K562 (cell line): ENCODE results near the gene ACLY. TPM values are rescaled to one million over a fixed set of nuclear protein-coding genes. Genes with fewer than 3 reads are reported as not detected.

ENCODE experiments used
- ATAC-seq: fragments of 200-7000 bp; cut with Tn5 transposase; 3 replicates; pipeline ENCODE4 v1.9.1; 2020; ENCODE audit warnings: moderate library complexity
- BruUV-seq: library from RNA; stranded (reverse); fragments of 400-500 nt; replicated peaks from 2 replicates; lab custom pipeline; 2021; lab: Mats Ljungman, UMichigan
- CTCF ChIA-PET: fragments of 300-600 bp; formaldehyde crosslinking; extraction: SDS; loops from one replicate; lab custom pipeline; 2021; ENCODE audit warnings: low intra/inter-chr PET ratio; lab: Yijun Ruan, JAX
- POLR2A ChIA-PET: fragments of 300-600, 350-650 bp; sonication (Branson Sonifier 250); formaldehyde crosslinking; extraction: SDS; loops from one replicate; lab custom pipeline; 2021; ENCODE audit warnings: antibody characterized with exemption, inconsistent platforms; lab: Yijun Ruan, JAX
- DNase-seq, 4 experiments: peaks; one replicate each; pipeline versions ENCODE4 v3.0.0 to v3.0.0-alpha.2; 2011 to 2018; ENCODE audit warnings: low spot score in 3 of 4, mixed read lengths in 3 of 4; ENCODE audit errors: extremely low read depth in 1 of 4
- FAIRE-seq: peaks from 2 replicates; lab custom pipeline; 2011; peaks lifted over from hg19 to GRCh38; lab: Jason Lieb, UNC
- H2AFZ ChIP-seq: 2 replicates; pipeline ENCODE4 v1.6.0; 2011; ENCODE audit warnings: low read depth, low read length, control low read depth, inconsistent platforms
- H3K27ac ChIP-seq: fragments of 200-600 bp; 3 replicates; pipeline ENCODE4 v1.8.0; 2011; ENCODE audit warnings: low read depth, mild to moderate bottlenecking, control low read depth, inconsistent platforms, low read length, moderate library complexity, mixed read lengths; ENCODE audit errors: extremely low read depth
- H3K27me3 ChIP-seq, 2 experiments: fragments of 300-600 bp in 1 of 2; 2 replicates in 1 of 2; 3 replicates in 1 of 2; pipeline versions ENCODE4 v1.6.0 to v1.8.0; 2011; ENCODE audit warnings: inconsistent platforms in 2 of 2, low read length in 2 of 2, mild to moderate bottlenecking in 1 of 2, mixed read lengths in 1 of 2, moderate library complexity in 1 of 2; ENCODE audit not compliant: control insufficient read depth in 2 of 2, insufficient read depth in 2 of 2
- H3K36me3 ChIP-seq: fragments of 300-600 bp; 3 replicates; pipeline ENCODE4 v1.8.0; 2011; ENCODE audit warnings: mild to moderate bottlenecking, low read length, inconsistent platforms; ENCODE audit not compliant: control insufficient read depth, insufficient read depth
- H3K4me1 ChIP-seq, 2 experiments: fragments of 200-600 bp in 1 of 2; replicated peaks in 1 of 2; 2 replicates in 1 of 2; 3 replicates in 1 of 2; pipeline versions ENCODE4 v1.5.1 to v1.8.0; 2011; ENCODE audit warnings: inconsistent platforms in 2 of 2, low read length in 2 of 2, mild to moderate bottlenecking in 1 of 2, mixed read lengths in 1 of 2, moderate library complexity in 1 of 2; ENCODE audit not compliant: control insufficient read depth in 2 of 2, insufficient read depth in 2 of 2
- H3K4me2 ChIP-seq: 2 replicates; pipeline ENCODE4 v1.6.1; 2011; ENCODE audit warnings: low read length, control low read depth, inconsistent platforms, mixed read lengths; ENCODE audit not compliant: insufficient read depth
- H3K4me3 ChIP-seq: fragments of 200-600 bp; sonication (generic), shearing (Covaris generic); 2 replicates; pipeline ENCODE4 v1.5.1; 2016; ENCODE audit warnings: control low read depth, inconsistent platforms
- H3K79me2 ChIP-seq: fragments of 200-600 bp; 3 replicates; pipeline ENCODE4 v1.8.0; 2011; ENCODE audit warnings: low read length, inconsistent platforms; ENCODE audit not compliant: control insufficient read depth, insufficient read depth
- H3K9ac ChIP-seq, 2 experiments: 2 replicates each; pipeline versions ENCODE4 v1.6.0 to v1.6.1; 2011; ENCODE audit warnings: low read depth in 2 of 2, low read length in 2 of 2, control low read depth in 1 of 2, inconsistent platforms in 1 of 2, mild to moderate bottlenecking in 1 of 2, mixed read lengths in 1 of 2; ENCODE audit not compliant: insufficient read depth in 1 of 2
- H3K9me1 ChIP-seq: one replicate; pipeline ENCODE4 v1.6.0; 2011; ENCODE audit warnings: inconsistent platforms, mild to moderate bottlenecking, low read length, moderate library complexity; ENCODE audit not compliant: control insufficient read depth, insufficient read depth
- H3K9me3 ChIP-seq: replicated peaks from 2 replicates; pipeline ENCODE4 v1.5.1; 2011; ENCODE audit warnings: low read depth, low read length, inconsistent platforms; ENCODE audit not compliant: control insufficient read depth, insufficient read depth
- H4K20me1 ChIP-seq: replicated peaks from 2 replicates; pipeline ENCODE4 v1.6.1; 2011; ENCODE audit warnings: low read length, inconsistent platforms, mixed read lengths; ENCODE audit not compliant: control insufficient read depth, insufficient read depth
- CBFB ChIP-seq: sonication (generic); formaldehyde crosslinking; IDR thresholded peaks from 2 replicates; pipeline ENCODE4 v1.4.0; 2020; ENCODE audit warnings: mild to moderate bottlenecking, missing genetic modification reagents
- FUS ChIP-seq: fragments of 200-400 bp; formaldehyde crosslinking; optimal IDR thresholded peaks from 2 replicates; pipeline ENCODE3; 2017; ENCODE audit warnings: low read depth, low read length
- MCM3 ChIP-seq: fragments of 450-650 bp; IDR thresholded peaks from 2 replicates; pipeline ENCODE4 v1.6.1; 2016
- MTA3 ChIP-seq: fragments of 450-650 bp; formaldehyde crosslinking; IDR thresholded peaks from 2 replicates; pipeline ENCODE4 v1.6.1; 2017; ENCODE audit warnings: mild to moderate bottlenecking, borderline replicate concordance
- NR3C1 ChIP-seq: sonication (generic); formaldehyde crosslinking; IDR thresholded peaks from 2 replicates; pipeline ENCODE4 v1.8.1; 2022; ENCODE audit warnings: missing genetic modification reagents
- SIN3A ChIP-seq, 2 experiments: fragments of 150-350 bp in 1 of 2; IDR thresholded peaks; 2 replicates each; pipeline ENCODE4 v1.6.1; 2011 to 2016; ENCODE audit warnings: borderline replicate concordance in 2 of 2, low read depth in 2 of 2, low read length in 2 of 2, mild to moderate bottlenecking in 2 of 2, moderate library complexity in 2 of 2; ENCODE audit not compliant: control insufficient read depth in 1 of 2
- ZNF584 ChIP-seq: fragments of 200-800 bp; sonication (Bioruptor generic); IDR thresholded peaks from 2 replicates; pipeline ENCODE4 v1.6.1; 2016; ENCODE audit warnings: low read depth, mild to moderate bottlenecking, missing genetic modification characterization, missing compliant biosample characterization
- ZNF75A ChIP-seq: fragments of 450-650 bp; formaldehyde crosslinking; IDR thresholded peaks from 2 replicates; pipeline ENCODE4 v1.4.0; 2020; ENCODE audit warnings: mild to moderate bottlenecking
- WGBS: fragments of 100-300 bp; shearing (Covaris generic); methylation state at CpG from one replicate; pipeline ENCODE4 v1.1.6; 2016; ENCODE audit warnings: low coverage, mixed read lengths; ENCODE audit not compliant: insufficient coverage; ENCODE audit errors: missing lambda C conversion rate; 5-methylcytosine and 5-hydroxymethylcytosine counted together
- in situ Hi-C: fragments of 300-500 bp; cut with MboI; formaldehyde crosslinking; loops from 4 replicates; pipeline ENCODE4 v1.15.0; 2018; ENCODE audit warnings: inconsistent platforms, mixed read lengths
- intact Hi-C: fragments of 100-400 bp; cut with micrococcal nuclease; formaldehyde crosslinking; loops from 2 replicates; pipeline ENCODE4 v1.14.2; 2022
- polyA plus RNA-seq, 8 experiments: library from polyadenylated mRNA; depleted of rRNA in 4 of 8; stranded (reverse) in 5 of 8; unstranded in 3 of 8; fragments of >200 nt; fragmentation: Nextera tagmentation in 2 of 8; fragmentation: Illumina TruSeq in 1 of 8; extraction: Ambion mirVana in 2 of 8; extraction: Trizol in 1 of 8; gene quantifications; 2 replicates each; pipeline versions ENCODE4 v1.2.1 to v1.2.3, GENCODE V29; 2011 to 2014; ENCODE audit warnings: inconsistent platforms in 1 of 8, missing spikeins in 1 of 8
- total RNA-seq, 7 experiments: library from RNA; depleted of rRNA in 6 of 7; stranded (reverse); fragments of >200 nt in 6 of 7; fragmentation: Illumina TruSeq in 2 of 7; extraction: Trizol in 2 of 7; gene quantifications; 2 replicates each; pipeline versions ENCODE4 v1.2.1 to v1.2.3, GENCODE V29; 2011 to 2021; ENCODE audit warnings: low replicate concordance in 1 of 7
- TF ChIP-seq, protein P1 (sequence below): sonication (generic); formaldehyde crosslinking; IDR thresholded peaks from 2 replicates; pipeline ENCODE4 v1.8.0; 2022; ENCODE audit warnings: mild to moderate bottlenecking, missing genetic modification reagents
- TF ChIP-seq, protein P2 (sequence below), 2 experiments: fragments of 450-650 bp; conservative IDR thresholded peaks; 2 replicates each; pipeline ENCODE4 v1.6.1; 2017; ENCODE audit warnings: mild to moderate bottlenecking in 2 of 2, moderate library complexity in 2 of 2
- TF ChIP-seq, protein P3 (sequence below): sonication (generic); formaldehyde crosslinking; IDR thresholded peaks from 2 replicates; pipeline ENCODE4 v1.8.0; 2023; ENCODE audit warnings: mild to moderate bottlenecking, missing genetic modification reagents
- TF ChIP-seq, protein P4 (sequence below): sonication (generic); formaldehyde crosslinking; IDR thresholded peaks from 2 replicates; pipeline ENCODE4 v1.8.0; 2022; ENCODE audit warnings: mild to moderate bottlenecking, low read depth, missing genetic modification reagents
- TF ChIP-seq, protein P5 (sequence below): IDR thresholded peaks from 2 replicates; pipeline ENCODE4 v1.6.1; 2016; ENCODE audit warnings: missing genetic modification characterization, missing compliant biosample characterization

The ACLY gene
- total and polyA plus RNA-seq, 9 of the 15 experiments (the other 6 are each of a cell fraction or from before 2014, with no cell fraction given), result 42.9 to 280 (median 125) TPM

DNA sequence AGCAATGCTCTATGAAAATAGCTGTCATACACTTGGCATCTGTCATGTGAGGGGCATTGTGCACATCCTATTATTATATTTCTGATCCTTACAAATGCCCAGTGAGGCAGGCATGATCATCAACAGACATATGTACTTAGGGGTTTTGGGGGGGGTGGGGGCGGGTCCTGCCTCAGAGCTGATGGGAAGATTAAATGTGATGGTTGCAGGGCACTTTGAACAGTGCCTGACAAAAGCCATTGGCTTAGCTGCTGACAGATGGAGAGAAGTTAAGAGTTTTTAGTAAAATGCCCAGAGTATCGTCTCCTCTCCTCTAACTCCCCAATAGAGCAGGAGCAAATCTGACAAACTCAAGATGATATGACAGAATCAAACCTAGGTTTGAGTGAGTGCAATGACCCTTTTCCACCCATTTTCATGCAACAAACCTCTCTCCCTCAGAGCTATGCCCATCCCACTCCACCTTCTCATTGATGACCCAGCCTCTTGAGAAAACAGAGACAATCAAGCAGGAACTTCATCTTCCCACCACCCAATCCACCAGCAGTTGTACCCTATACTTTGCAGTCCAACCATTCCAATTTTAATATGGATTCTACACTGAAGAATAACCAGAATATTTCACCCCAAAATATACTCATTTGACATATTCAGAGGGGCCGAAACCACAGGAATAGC is 58.4 kb downstream of the ACLY start:
- Histone ChIP-seq H3K9ac (no peak overlapping the region), H3K79me2 (peaks cover 71% of the 10 kb centered on the region), H3K4me2 (no peak overlapping the region), H3K27me3 (no peaks in the 10 kb centered on the region), H3K36me3 (no peaks in the 10 kb centered on the region; the same call in 2 of the 3 replicates), H3K4me1 (peaks cover 12 to 20% of the 10 kb centered on the region in 2 experiments), H4K20me1 (peaks cover 26% of the 10 kb centered on the region; the same call in 1 of the 2 replicates), H3K4me3 (no peak overlapping the region), H3K27ac (no peak overlapping the region), H3K9me3 (no peaks in the 10 kb centered on the region), H3K9me1 (no peaks in the 10 kb centered on the region), H2AFZ (no peak overlapping the region)
- CTCF ChIA-PET, result no interaction called here
- WGBS, result 52% methylated on average over 3 of the region's 3 CpGs
- in situ Hi-C loops (no loop called here), intact Hi-C loops (no loop called here)
- no TSS peak for BruUV-seq
- FAIRE-seq, result no peak
- POLR2A ChIA-PET, result interaction anchor here (0.6 to 1.5 kb wide), 6 partner anchors 8 to 46 kb away, joined by 3 to 8 read pairs (median 4); no protein-coding TSS in a partner anchor
- DNase-seq, result no peak
- no peak for ATAC-seq
- TF ChIP-seq FUS (no peak), ZNF75A (no peak), MCM3 (no peak), NR3C1 (CRISPR knock-in tag) (no peak), CBFB (CRISPR knock-in tag) (no peak), MTA3 (no peak), ZNF584 (CRISPR knock-in tag) (no peak), SIN3A (IDR thresholded peaks at IDR 0.05; ENCODE audit: borderline replicate concordance in 2 of 2, control insufficient read depth in 1 of 2, low read depth in 2 of 2, low read length in 2 of 2) (no peak)
- TF ChIP-seq, protein P1, sequence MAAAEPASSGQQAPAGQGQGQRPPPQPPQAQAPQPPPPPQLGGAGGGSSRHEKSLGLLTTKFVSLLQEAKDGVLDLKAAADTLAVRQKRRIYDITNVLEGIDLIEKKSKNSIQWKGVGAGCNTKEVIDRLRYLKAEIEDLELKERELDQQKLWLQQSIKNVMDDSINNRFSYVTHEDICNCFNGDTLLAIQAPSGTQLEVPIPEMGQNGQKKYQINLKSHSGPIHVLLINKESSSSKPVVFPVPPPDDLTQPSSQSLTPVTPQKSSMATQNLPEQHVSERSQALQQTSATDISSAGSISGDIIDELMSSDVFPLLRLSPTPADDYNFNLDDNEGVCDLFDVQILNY, result no peak
- TF ChIP-seq, protein P2, sequence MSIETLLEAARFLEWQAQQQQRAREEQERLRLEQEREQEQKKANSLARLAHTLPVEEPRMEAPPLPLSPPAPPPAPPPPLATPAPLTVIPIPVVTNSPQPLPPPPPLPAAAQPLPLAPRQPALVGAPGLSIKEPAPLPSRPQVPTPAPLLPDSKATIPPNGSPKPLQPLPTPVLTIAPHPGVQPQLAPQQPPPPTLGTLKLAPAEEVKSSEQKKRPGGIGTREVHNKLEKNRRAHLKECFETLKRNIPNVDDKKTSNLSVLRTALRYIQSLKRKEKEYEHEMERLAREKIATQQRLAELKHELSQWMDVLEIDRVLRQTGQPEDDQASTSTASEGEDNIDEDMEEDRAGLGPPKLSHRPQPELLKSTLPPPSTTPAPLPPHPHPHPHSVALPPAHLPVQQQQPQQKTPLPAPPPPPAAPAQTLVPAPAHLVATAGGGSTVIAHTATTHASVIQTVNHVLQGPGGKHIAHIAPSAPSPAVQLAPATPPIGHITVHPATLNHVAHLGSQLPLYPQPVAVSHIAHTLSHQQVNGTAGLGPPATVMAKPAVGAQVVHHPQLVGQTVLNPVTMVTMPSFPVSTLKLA (conservative IDR thresholded peaks at IDR 0.05), result no peak
- TF ChIP-seq, protein P3, sequence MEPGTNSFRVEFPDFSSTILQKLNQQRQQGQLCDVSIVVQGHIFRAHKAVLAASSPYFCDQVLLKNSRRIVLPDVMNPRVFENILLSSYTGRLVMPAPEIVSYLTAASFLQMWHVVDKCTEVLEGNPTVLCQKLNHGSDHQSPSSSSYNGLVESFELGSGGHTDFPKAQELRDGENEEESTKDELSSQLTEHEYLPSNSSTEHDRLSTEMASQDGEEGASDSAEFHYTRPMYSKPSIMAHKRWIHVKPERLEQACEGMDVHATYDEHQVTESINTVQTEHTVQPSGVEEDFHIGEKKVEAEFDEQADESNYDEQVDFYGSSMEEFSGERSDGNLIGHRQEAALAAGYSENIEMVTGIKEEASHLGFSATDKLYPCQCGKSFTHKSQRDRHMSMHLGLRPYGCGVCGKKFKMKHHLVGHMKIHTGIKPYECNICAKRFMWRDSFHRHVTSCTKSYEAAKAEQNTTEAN (CRISPR knock-in tag), result no peak
- TF ChIP-seq, protein P4, sequence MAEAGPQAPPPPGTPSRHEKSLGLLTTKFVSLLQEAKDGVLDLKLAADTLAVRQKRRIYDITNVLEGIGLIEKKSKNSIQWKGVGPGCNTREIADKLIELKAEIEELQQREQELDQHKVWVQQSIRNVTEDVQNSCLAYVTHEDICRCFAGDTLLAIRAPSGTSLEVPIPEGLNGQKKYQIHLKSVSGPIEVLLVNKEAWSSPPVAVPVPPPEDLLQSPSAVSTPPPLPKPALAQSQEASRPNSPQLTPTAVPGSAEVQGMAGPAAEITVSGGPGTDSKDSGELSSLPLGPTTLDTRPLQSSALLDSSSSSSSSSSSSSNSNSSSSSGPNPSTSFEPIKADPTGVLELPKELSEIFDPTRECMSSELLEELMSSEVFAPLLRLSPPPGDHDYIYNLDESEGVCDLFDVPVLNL (CRISPR knock-in tag), result no peak
- TF ChIP-seq, protein P5, sequence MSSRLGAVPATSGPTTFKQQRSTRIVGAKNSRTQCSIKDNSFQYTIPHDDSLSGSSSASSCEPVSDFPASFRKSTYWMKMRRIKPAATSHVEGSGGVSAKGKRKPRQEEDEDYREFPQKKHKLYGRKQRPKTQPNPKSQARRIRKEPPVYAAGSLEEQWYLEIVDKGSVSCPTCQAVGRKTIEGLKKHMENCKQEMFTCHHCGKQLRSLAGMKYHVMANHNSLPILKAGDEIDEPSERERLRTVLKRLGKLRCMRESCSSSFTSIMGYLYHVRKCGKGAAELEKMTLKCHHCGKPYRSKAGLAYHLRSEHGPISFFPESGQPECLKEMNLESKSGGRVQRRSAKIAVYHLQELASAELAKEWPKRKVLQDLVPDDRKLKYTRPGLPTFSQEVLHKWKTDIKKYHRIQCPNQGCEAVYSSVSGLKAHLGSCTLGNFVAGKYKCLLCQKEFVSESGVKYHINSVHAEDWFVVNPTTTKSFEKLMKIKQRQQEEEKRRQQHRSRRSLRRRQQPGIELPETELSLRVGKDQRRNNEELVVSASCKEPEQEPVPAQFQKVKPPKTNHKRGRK (tag), result no peak
